Lower lobe of right lung (tissue), 2 donors: ENCODE measurements around the gene NMUR2. TPM values are rescaled to one million over a fixed set of nuclear protein-coding genes. Genes with fewer than 3 reads are reported as not detected.

ENCODE experiments used
- ATAC-seq, 2 donors: fragments of 200-7000 bp; cut with Tn5 transposase; one replicate each; pipeline ENCODE4 v1.9.1; 2020 to 2022; ENCODE audit warnings: mild to moderate bottlenecking in 2 of 2, moderate library complexity in 2 of 2
- DNase-seq: peaks from one replicate; pipeline ENCODE4 v3.0.0-alpha.2; 2020
- H3K27ac ChIP-seq: fragments of 200-600 bp; one replicate; pipeline ENCODE4 v1.8.0; 2022
- H3K27me3 ChIP-seq: fragments of 200-600 bp; one replicate; pipeline ENCODE4 v1.8.0; 2022; ENCODE audit warnings: low read depth
- H3K36me3 ChIP-seq: fragments of 200-600 bp; one replicate; pipeline ENCODE4 v1.8.0; 2022; ENCODE audit warnings: mild to moderate bottlenecking
- H3K4me1 ChIP-seq: fragments of 200-600 bp; one replicate; pipeline ENCODE4 v1.8.0; 2022
- H3K4me3 ChIP-seq: fragments of 200-600 bp; one replicate; pipeline ENCODE4 v1.8.0; 2022; ENCODE audit warnings: mild to moderate bottlenecking
- H3K9me3 ChIP-seq: fragments of 200-600 bp; one replicate; pipeline ENCODE4 v1.8.0; 2022
- CTCF ChIP-seq: fragments of 200-600 bp; IDR thresholded peaks from one replicate; pipeline ENCODE4 v1.8.0; 2022; ENCODE audit warnings: antibody characterized with exemption, mild to moderate bottlenecking
- intact Hi-C: fragments of 100-400 bp; cut with DNase I; formaldehyde crosslinking; loops from one replicate; pipeline ENCODE4 v1.11.0; 2022
- total RNA-seq: library from RNA; stranded (reverse); fragmentation: NEBNext Ultra II Directional; extraction: Animal tissue kit (Norgen Biotek cat#: 25700); gene quantifications from one replicate; pipeline ENCODE4 v1.2.1, GENCODE V29; 2021
- donor health status: DM: no; HTN: yes; CAD: no; lungs with severe emphysema.

NMUR2 gene
- total RNA-seq, 1 donor from 2014 or later, result not detected

- ATAC-seq (no peak), DNase-seq (no peak)
- H3K27me3 ChIP-seq, result peaks cover 3% of the 10 kb centered on the region
- H3K9me3 ChIP-seq, result no peaks in the 10 kb centered on the region
- H3K4me3 ChIP-seq, result no peak overlapping the region
- no peak for TF ChIP-seq CTCF
- intact Hi-C loops, result no loop called here
- H3K36me3 ChIP-seq, result no peaks in the 10 kb centered on the region
- no peak overlapping the region for H3K27ac ChIP-seq
- no peaks in the 10 kb centered on the region for H3K4me1 ChIP-seq
Measured at GRCh38 chr5:152374711-152375275, 30.3 kb downstream of the NMUR2 start.

- no peak for DNase-seq
- H3K4me1 ChIP-seq, result no peaks in the 10 kb centered on the region
- TF ChIP-seq CTCF, result no peak
- intact Hi-C loops, result no loop called here
- H3K9me3 ChIP-seq, result no peaks in the 10 kb centered on the region
- no peak overlapping the region for H3K27ac ChIP-seq
- ATAC-seq, result no peak
- no peak overlapping the region for H3K4me3 ChIP-seq
- peaks cover 3% of the 10 kb centered on the region for H3K27me3 ChIP-seq
- H3K36me3 ChIP-seq, result no peaks in the 10 kb centered on the region
Measured at GRCh38 chr5:152372875-152373274, 32.2 kb downstream of the NMUR2 start.

- no peaks in the 10 kb centered on the region for H3K27me3 ChIP-seq
- ATAC-seq (no peak), DNase-seq (no peak)
- H3K9me3 ChIP-seq, result no peaks in the 10 kb centered on the region
- no peak overlapping the region for H3K4me3 ChIP-seq
- intact Hi-C loops, result no loop called here
- no peaks in the 10 kb centered on the region for H3K36me3 ChIP-seq
- no peaks in the 10 kb centered on the region for H3K4me1 ChIP-seq
- H3K27ac ChIP-seq, result no peak overlapping the region
- TF ChIP-seq CTCF, result no peak
Measured at GRCh38 chr5:152369298-152369697, 35.8 kb downstream of the NMUR2 start.

GRCh38 chr5:152367554-152367953, 37.5 kb downstream of the NMUR2 start:
- no peak overlapping the region for H3K27ac ChIP-seq
- intact Hi-C loops, result no loop called here
- no peaks in the 10 kb centered on the region for H3K27me3 ChIP-seq
- TF ChIP-seq CTCF, result no peak
- no peaks in the 10 kb centered on the region for H3K9me3 ChIP-seq
- no peaks in the 10 kb centered on the region for H3K4me1 ChIP-seq
- ATAC-seq (no peak), DNase-seq (no peak)
- no peak overlapping the region for H3K4me3 ChIP-seq
- no peaks in the 10 kb centered on the region for H3K36me3 ChIP-seq

GRCh38 chr5:152366716-152367115, 38.4 kb downstream of the NMUR2 start:
- Histone ChIP-seq H3K27ac (no peak overlapping the region), H3K27me3 (no peaks in the 10 kb centered on the region), H3K9me3 (no peaks in the 10 kb centered on the region), H3K4me3 (no peak overlapping the region), H3K36me3 (no peaks in the 10 kb centered on the region), H3K4me1 (no peaks in the 10 kb centered on the region)
- DNase-seq (no peak), ATAC-seq (no peak)
- intact Hi-C loops, result no loop called here
- TF ChIP-seq CTCF, result no peak

GRCh38 chr5:152364899-152365298, 40.2 kb downstream of the NMUR2 start:
- Histone ChIP-seq H3K27ac (no peak overlapping the region), H3K9me3 (no peaks in the 10 kb centered on the region), H3K4me1 (no peaks in the 10 kb centered on the region), H3K36me3 (no peaks in the 10 kb centered on the region), H3K27me3 (no peaks in the 10 kb centered on the region), H3K4me3 (no peak overlapping the region)
- intact Hi-C loops, result no loop called here
- DNase-seq (no peak), ATAC-seq (no peak)
- no peak for TF ChIP-seq CTCF
